ENCODE data around the gene OR10AG1. TPM values are rescaled to one million over a fixed set of nuclear protein-coding genes. Genes with fewer than 3 reads are reported as not detected.

The OR10AG1 gene
- total RNA-seq = not detected

DNA sequence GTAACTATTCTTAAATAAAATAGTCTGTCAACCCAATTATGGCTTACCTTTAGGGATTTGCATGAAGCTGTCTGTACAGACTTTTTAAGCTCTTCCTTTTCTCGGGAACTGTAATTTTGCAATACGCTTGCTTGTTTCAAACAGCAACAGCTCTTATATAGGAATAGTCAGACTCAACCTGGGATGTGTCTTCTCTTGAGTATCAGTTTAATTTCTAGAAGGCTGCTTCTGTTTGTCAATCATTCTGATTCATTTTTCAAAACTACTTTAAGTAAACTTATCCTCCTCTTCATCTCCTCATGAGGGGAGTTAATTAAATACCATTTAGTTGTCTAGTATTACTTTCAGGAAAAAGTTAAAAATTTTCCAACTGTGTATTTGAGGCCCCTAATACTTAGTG is at the start of gene OR10AG1:
Gene OR10AG1 (minus strand): TSS at position 101 of the 400 bp plus-strand sequence. CDS start 38 bp downstream, at position 63.
- DNase-seq = no peak

- no peak for DNase-seq
These were observed 44.1 kb upstream of the OR10AG1 start for GRCh38 chr11:56013805-56014204.

- DNase-seq = no peak
These were observed 41.0 kb upstream of the OR10AG1 start for GRCh38 chr11:56010716-56011115.

- DNase-seq = no peak
These were observed 24.8 kb upstream of the OR10AG1 start, which contains the start of gene OR5F1 for GRCh38 chr11:55994525-55994924. Gene OR5F1 (minus strand): TSS chr11:55994625. CDS start chr11:55994625, 0 bp downstream.

GRCh38 chr11:55970935-55971334 is 1.2 kb upstream of the OR10AG1 start:
- no peak for DNase-seq

DNA sequence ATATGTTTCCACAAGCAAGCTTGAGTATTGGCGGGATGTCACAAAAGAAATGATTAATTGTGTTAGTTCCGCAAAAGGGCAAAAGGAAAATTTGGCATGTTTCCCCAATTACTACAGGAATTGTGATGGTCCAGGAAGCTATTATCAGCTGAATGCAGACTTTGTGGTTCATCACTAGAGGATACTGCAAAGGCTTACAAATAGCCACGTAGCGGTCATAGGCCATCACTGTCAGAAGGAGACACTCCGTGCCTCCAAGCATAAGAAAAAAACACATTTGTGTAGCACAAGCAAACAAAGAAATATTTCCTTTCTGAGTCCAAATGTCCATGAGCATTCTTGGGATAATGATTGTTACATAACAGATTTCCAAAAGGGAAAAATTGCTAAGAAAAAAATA is 1.8 kb downstream of the OR10AG1 start:
- no peak for DNase-seq

GRCh38 chr11:55966391-55966790 is 3.4 kb downstream of the OR10AG1 start:
- DNase-seq = no peak

DNA sequence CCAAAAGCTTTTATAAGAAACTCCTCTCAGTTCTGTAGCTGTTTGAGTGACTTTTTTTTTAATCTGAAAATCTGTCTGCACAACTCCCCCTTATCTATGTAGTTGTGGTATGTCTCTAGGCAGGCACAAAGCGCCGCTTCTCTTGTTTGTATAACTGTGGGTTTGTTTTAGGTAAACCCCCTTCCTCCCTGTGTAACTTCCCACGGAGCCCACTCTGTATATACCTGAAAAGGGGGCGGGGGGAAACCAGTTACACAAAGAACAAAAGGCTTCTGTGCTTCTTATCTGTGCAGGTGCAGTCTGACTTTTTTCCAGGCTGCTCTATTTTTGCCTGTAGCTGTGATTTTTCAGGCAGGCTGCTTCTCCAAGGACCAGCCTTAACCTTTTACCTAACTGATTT is 13.2 kb downstream of the OR10AG1 start:
- DNase-seq = no peak

DNA sequence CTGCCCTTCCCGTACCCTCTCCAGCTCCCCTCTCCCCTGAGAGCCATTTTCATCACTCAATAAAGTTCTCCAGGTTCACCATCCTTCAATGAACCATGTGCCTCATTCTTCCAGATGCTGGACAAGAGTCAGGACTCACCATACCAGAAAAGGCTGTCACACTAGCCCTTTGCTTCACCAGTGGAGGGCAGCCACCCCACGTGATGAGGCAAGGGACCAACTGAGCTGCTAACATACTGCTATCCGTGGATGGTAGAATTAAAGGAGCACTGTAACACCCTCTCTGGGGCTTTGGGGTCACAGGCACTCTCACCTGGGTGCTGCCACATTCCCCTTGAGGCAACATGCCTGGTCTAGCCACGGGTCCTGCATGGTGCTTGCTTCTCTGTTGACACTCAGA is 20.4 kb downstream of the OR10AG1 start:
- DNase-seq = no peak

DNA sequence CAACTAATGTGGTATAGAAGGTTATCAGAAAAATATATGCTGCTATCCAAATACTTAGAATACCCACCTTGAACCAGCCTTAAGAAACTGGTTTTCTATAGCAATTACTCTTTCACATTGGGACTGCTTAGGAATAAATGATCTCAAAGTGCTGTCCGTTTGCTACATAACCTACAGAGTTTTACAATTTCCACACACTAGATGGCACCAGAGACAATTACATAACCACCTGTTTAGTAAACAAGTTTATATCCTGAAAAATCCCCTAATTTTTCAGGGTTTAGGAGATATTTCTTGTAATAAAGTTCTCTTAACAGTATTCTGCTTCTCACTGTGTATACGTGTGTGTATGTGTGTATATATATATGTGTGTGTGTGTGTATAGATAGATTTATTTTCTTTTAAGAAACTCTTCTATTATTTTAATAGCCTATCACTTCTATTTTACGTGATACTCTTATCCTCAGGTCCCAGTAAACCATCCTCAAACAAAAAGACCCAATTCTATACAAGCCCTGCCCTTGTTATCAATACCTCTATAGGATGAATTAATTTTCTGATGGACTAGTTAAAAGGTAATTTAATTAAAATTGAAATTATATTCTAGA is 26.9 kb downstream of the OR10AG1 start:
- no peak for DNase-seq

- DNase-seq = no peak
These were observed 33.4 kb downstream of the OR10AG1 start, which contains the start of gene OR5I1 for GRCh38 chr11:55936300-55936699. Gene OR5I1 (minus strand): TSS chr11:55936400. CDS start chr11:55936400, 0 bp downstream.

GRCh38 chr11:55920537-55920936 is 49.2 kb downstream of the OR10AG1 start:
- DNase-seq = no peak

Other genes with a start within 250 kb of the OR10AG1 start
- not detected for gene OR5D13, start 196.5 kb downstream of the OR10AG1 start, total RNA-seq
- not detected for gene OR5D14, start 174.4 kb downstream of the OR10AG1 start, total RNA-seq
- gene OR5L1, start 158.6 kb downstream of the OR10AG1 start, total RNA-seq = not detected
- gene OR5D18, start 150.3 kb downstream of the OR10AG1 start, total RNA-seq = not detected
- gene OR5L2, start 142.7 kb downstream of the OR10AG1 start, total RNA-seq = not detected
- gene OR5D16, start 131.2 kb downstream of the OR10AG1 start, total RNA-seq = not detected
- gene TRIM51, start 86.6 kb downstream of the OR10AG1 start, total RNA-seq = not detected
- gene OR5W2, start 55.4 kb downstream of the OR10AG1 start, total RNA-seq = not detected
- gene OR5I1, start 33.5 kb downstream of the OR10AG1 start, total RNA-seq = not detected
- not detected for gene OR5F1, start 24.7 kb upstream of the OR10AG1 start, total RNA-seq
- gene OR5AS1, start 57.7 kb upstream of the OR10AG1 start, total RNA-seq = not detected
- not detected for gene OR8I2, start 123.4 kb upstream of the OR10AG1 start, total RNA-seq
- not detected for gene OR8H2, start 133.7 kb upstream of the OR10AG1 start, total RNA-seq
- not detected for gene OR8H3, start 152.4 kb upstream of the OR10AG1 start, total RNA-seq
- not detected for gene OR8J3, start 170.3 kb upstream of the OR10AG1 start, total RNA-seq
- not detected for gene OR8K5, start 190.4 kb upstream of the OR10AG1 start, total RNA-seq
- not detected for gene OR5J2, start 206.7 kb upstream of the OR10AG1 start, total RNA-seq